ENCODE results near the gene DGAT2. TPM values are rescaled to one million over a fixed set of nuclear protein-coding genes. Genes with fewer than 3 reads are reported as not detected.

DGAT2 gene
- total RNA-seq, 1 donor: 0.43 TPM

DNA sequence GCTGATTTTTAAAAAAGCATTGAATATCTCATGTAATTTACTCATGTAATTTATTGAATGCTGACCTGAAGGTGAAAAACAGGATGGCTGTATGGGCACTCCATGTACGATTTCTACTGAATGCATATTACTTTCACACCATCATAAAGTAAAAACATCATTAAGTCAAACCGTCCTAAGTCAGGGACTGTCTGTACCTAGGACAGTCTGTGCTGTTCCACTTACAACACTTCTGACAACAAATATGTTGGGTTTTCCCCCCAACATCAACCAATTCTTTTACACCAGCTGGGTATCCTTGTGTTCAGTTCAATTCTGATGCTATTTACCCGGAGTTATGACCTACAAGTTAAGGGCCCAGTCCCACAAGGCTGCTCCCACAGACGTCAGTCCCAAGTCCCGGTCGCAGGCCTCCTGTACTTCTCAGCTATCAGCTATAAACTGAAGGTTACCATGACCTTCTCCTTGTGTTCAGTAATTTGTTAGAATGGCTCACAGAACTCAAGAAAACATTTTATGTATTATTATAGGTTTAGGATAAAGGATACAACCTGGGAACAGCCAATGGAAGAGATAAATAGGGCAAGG, 63.4 kb downstream of the DGAT2 start:
- TF ChIP-seq, protein P1, sequence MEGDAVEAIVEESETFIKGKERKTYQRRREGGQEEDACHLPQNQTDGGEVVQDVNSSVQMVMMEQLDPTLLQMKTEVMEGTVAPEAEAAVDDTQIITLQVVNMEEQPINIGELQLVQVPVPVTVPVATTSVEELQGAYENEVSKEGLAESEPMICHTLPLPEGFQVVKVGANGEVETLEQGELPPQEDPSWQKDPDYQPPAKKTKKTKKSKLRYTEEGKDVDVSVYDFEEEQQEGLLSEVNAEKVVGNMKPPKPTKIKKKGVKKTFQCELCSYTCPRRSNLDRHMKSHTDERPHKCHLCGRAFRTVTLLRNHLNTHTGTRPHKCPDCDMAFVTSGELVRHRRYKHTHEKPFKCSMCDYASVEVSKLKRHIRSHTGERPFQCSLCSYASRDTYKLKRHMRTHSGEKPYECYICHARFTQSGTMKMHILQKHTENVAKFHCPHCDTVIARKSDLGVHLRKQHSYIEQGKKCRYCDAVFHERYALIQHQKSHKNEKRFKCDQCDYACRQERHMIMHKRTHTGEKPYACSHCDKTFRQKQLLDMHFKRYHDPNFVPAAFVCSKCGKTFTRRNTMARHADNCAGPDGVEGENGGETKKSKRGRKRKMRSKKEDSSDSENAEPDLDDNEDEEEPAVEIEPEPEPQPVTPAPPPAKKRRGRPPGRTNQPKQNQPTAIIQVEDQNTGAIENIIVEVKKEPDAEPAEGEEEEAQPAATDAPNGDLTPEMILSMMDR (IDR thresholded peaks at IDR 0.05; ENCODE audit: insufficient read depth, low read depth, low read length): no peak
- no peak overlapping the region for H3K4me3 ChIP-seq (ENCODE audit: low read depth, low read length)
- DNase-seq (ENCODE audit: low read depth): no peak

DNA sequence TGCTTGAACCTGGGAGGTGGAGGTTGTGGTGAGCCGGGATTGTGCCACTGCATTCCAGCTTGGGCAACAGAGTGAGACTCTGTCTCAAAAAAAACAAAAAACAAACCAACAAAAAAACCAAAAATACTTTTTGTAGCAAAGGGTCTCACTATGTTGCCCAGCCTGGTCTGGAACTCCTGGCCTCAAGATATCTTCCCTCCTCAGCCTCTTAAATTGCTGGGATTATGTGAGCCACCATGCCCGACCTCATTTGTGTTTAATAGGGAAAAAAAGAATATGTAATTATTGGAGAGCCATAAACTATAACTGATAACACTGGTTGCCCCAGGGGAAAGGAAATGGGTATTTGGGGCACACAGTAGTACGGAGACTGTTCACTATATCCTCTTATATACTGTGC, 66.2 kb downstream of the DGAT2 start:
- no peak for DNase-seq (ENCODE audit: low read depth)
- no peak overlapping the region for H3K4me3 ChIP-seq (ENCODE audit: low read depth, low read length)
- TF ChIP-seq, protein P1 (IDR thresholded peaks at IDR 0.05; ENCODE audit: insufficient read depth, low read depth, low read length): no peak

DNA sequence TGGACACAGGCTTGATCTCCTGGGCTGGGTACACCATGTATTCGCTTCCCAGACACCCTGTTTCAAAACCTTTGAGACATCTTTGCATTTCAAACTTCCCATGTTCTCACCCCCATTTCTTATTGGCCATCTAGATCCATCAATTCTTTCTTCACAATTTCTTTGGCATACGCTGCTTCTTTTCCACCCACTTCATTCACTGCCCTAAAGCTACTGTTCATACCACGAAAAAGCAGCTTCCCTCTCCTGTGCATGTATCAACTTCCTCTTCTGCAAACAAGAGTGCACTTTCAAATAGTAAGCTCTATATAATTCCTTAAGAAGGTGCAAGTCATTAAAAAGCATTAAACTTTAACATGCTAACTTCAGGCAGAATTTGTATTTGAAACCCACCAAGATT, 67.8 kb downstream of the DGAT2 start:
- DNase-seq (ENCODE audit: low read depth): no peak
- H3K4me3 ChIP-seq (ENCODE audit: low read depth, low read length): no peak overlapping the region
- TF ChIP-seq, protein P1 (IDR thresholded peaks at IDR 0.05; ENCODE audit: insufficient read depth, low read depth, low read length): no peak

DNA sequence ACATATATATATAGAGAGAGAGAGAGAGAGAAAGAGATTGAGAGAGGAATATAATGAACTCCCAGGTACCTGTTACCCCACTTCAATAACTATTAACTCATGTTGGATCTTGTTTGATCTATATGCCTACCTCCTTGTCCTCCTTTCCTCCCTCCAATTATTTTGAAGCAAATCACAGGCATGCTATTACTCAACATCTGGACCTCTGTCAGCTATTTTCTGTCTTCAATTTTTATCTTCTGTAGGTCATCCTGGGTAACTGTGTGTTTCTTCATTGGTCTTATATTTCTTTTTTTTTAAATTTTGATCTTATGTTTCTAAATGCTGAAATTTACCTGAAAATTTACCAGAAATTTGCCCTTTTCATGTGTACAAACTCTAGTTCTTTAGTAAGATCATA, 71.3 kb downstream of the DGAT2 start:
- DNase-seq (ENCODE audit: low read depth): no peak
- TF ChIP-seq, protein P1 (IDR thresholded peaks at IDR 0.05; ENCODE audit: insufficient read depth, low read depth, low read length): no peak

DNA sequence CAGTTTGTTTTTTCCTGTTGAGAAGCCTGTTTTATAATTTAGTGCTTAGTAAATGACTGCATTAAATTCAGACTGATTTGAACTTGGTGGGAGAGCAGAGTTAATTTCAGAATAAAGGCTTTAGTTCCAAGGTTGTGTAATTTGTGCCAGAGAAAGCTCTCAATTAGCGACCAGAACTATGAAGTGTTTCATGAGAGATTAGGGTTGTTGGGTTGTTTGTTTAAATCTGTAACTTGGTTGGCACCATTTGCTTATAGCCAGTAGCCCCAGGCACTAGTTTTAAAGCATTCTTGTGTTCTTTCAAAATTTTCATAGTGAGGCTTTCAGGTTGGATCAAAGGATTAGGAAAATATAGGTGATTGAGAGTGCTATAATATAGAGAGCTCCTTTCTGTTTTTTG, 71.9 kb downstream of the DGAT2 start:
- TF ChIP-seq, protein P1 (IDR thresholded peaks at IDR 0.05; ENCODE audit: insufficient read depth, low read depth, low read length): no peak
- no peak overlapping the region for H3K4me3 ChIP-seq (ENCODE audit: low read depth, low read length)
- no peak for DNase-seq (ENCODE audit: low read depth)

More for the DNA sequence above, 71.3 kb downstream of the DGAT2 start:
- H3K4me3 ChIP-seq (ENCODE audit: low read depth, low read length): no peak overlapping the region

DNA sequence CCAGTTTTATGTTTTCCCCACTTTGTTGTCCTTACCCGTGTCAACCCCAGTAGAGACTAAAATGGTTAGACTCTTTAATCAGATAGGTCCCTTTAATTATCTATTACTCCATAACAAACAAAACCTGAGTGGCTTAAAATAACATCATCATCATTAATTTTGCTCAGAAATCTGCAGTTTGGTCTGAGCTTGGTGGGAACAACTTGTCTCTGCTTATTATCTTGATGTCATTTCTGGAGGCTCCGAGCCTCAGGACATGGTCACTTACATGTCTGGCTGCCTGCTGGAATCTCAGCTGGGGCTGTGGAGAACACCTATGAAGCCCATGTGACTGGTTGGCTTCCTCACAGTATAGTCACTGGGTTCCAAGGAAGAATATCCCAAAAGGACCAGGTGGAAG, 73.2 kb downstream of the DGAT2 start:
- TF ChIP-seq, protein P1 (IDR thresholded peaks at IDR 0.05; ENCODE audit: insufficient read depth, low read depth, low read length): no peak
- DNase-seq (ENCODE audit: low read depth): no peak
- H3K4me3 ChIP-seq (ENCODE audit: low read depth, low read length): no peak overlapping the region

DNA sequence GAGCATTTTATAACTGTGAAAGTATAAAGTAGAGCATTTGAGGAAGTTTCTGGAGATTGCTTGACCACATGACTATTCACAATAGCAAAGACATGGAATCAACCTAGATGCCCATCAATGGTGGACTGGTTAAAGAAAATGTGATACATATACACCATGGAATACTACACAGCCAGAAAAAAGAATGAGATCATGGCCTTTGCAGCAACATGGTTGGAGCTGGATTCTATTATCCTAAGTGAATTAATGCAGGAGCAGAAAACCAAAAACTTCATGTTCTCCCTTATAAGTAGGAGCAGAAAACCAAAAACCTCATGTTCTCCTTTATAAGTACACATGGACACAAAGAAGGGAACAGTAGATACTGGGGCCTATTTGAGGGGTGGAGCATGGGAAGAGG, 76.7 kb downstream of the DGAT2 start:
- TF ChIP-seq, protein P1 (IDR thresholded peaks at IDR 0.05; ENCODE audit: insufficient read depth, low read depth, low read length): no peak
- no peak overlapping the region for H3K4me3 ChIP-seq (ENCODE audit: low read depth, low read length)
- DNase-seq (ENCODE audit: low read depth): no peak
